HepG2 (cell line): ENCODE results near the gene TOM1L2.

Source experiments
- CTCF ChIP-seq: sonication (generic); formaldehyde crosslinking; IDR thresholded peaks from 2 replicates; pipeline ENCODE4 v1.5.0; 2020; ENCODE audit warnings: mild to moderate bottlenecking, missing genetic modification reagents, moderate library complexity
- GLMP ChIP-seq: sonication (generic); formaldehyde crosslinking; IDR thresholded peaks from 2 replicates; pipeline ENCODE4 v1.9.0; 2021; ENCODE audit warnings: missing genetic modification reagents, mild to moderate bottlenecking, borderline replicate concordance
- MAX ChIP-seq: IDR thresholded peaks from 2 replicates; pipeline ENCODE4 v1.6.1; 2012; ENCODE audit warnings: inconsistent platforms
- PAX8 ChIP-seq: sonication (generic); formaldehyde crosslinking; IDR thresholded peaks from 2 replicates; pipeline ENCODE4 v1.8.0; 2022; ENCODE audit warnings: mild to moderate bottlenecking, missing genetic modification reagents, borderline replicate concordance
- RERE ChIP-seq: IDR thresholded peaks from 2 replicates; pipeline ENCODE4 v1.6.1; 2016; ENCODE audit warnings: low read depth, missing genetic modification reagents, missing compliant biosample characterization
- RXRB ChIP-seq: IDR thresholded peaks from 2 replicates; pipeline ENCODE4 v1.6.1; 2016; ENCODE audit warnings: borderline replicate concordance, missing genetic modification reagents, missing compliant biosample characterization
- ZNF251 ChIP-seq: sonication (generic); formaldehyde crosslinking; IDR thresholded peaks from 2 replicates; pipeline ENCODE4 v1.9.0; 2021; ENCODE audit warnings: mild to moderate bottlenecking, missing genetic modification reagents

GRCh38 chr17:17911001-17911613 is 61.1 kb downstream of the TOM1L2 start:
- TF ChIP-seq CTCF (CRISPR knock-in tag), result no peak
- no peak for TF ChIP-seq RERE (CRISPR knock-in tag)
- TF ChIP-seq RXRB (CRISPR knock-in tag), result no peak
- no peak for TF ChIP-seq GLMP (CRISPR knock-in tag)
- no peak for TF ChIP-seq ZNF251 (CRISPR knock-in tag)
- TF ChIP-seq PAX8 (CRISPR knock-in tag), result no peak
- TF ChIP-seq MAX, result no peak
